KMS-11 (cell line): ENCODE measurements around the gene TSC22D2.

Experiments used
- H2AFZ ChIP-seq: fragments of 200-600 bp; sonication (generic); 2 replicates; pipeline ENCODE4 v1.6.1; 2016; ENCODE audit warnings: antibody characterized with exemption, mixed run types, low read depth
- H3K27ac ChIP-seq: fragments of 200-600 bp; sonication (generic); 2 replicates; pipeline ENCODE4 v1.6.1; 2016; ENCODE audit warnings: mild to moderate bottlenecking, mixed run types
- H3K27me3 ChIP-seq: fragments of 200-600 bp; sonication (generic); 2 replicates; pipeline ENCODE4 v1.6.1; 2017; ENCODE audit warnings: mild to moderate bottlenecking, low read depth, mixed run types, moderate library complexity; ENCODE audit not compliant: insufficient read depth
- H3K36me3 ChIP-seq: fragments of 200-600 bp; sonication (generic); 2 replicates; pipeline ENCODE4 v1.6.1; 2017; ENCODE audit warnings: mild to moderate bottlenecking, mixed run types; ENCODE audit not compliant: insufficient read depth
- H3K4me1 ChIP-seq: fragments of 200-600 bp; sonication (generic); 2 replicates; pipeline ENCODE4 v1.6.1; 2016; ENCODE audit warnings: mild to moderate bottlenecking, low read depth, mixed run types; ENCODE audit not compliant: poor library complexity, severe bottlenecking
- H3K4me2 ChIP-seq: fragments of 200-600 bp; sonication (generic); 2 replicates; pipeline ENCODE4 v1.7.0; 2016; ENCODE audit warnings: mild to moderate bottlenecking, mixed run types
- H3K4me3 ChIP-seq: fragments of 200-600 bp; sonication (generic); IDR thresholded peaks from 2 replicates; pipeline ENCODE4 v1.6.1; 2017; ENCODE audit warnings: low read depth, low read length, mixed read lengths; ENCODE audit not compliant: insufficient read depth
- H3K79me2 ChIP-seq: fragments of 200-600 bp; sonication (generic); 2 replicates; pipeline ENCODE4 v1.6.1; 2016; ENCODE audit warnings: low read depth, mixed run types; ENCODE audit not compliant: insufficient read depth
- H3K9ac ChIP-seq: fragments of 200-600 bp; sonication (generic); 2 replicates; pipeline ENCODE4 v1.6.1; 2016; ENCODE audit warnings: mild to moderate bottlenecking, mixed run types
- H4K20me1 ChIP-seq: fragments of 200-600 bp; sonication (generic); 2 replicates; pipeline ENCODE4 v1.6.1; 2016; ENCODE audit warnings: mild to moderate bottlenecking, mixed run types; ENCODE audit not compliant: insufficient read depth
- TF ChIP-seq, protein P1 (sequence below): fragments of 200-600 bp; sonication (generic); conservative IDR thresholded peaks from 2 replicates; pipeline ENCODE4 v1.6.1; 2017; ENCODE audit warnings: low read depth, mild to moderate bottlenecking, antibody characterized with exemption, low read length, moderate library complexity, mixed read lengths

Gene TSC22D2

GRCh38 chr3:150509780-150510179 lies 101.7 kb downstream of the TSC22D2 start:
- no peaks in the 10 kb centered on the region for H3K36me3 ChIP-seq
- H4K20me1 ChIP-seq: no peaks in the 10 kb centered on the region
- no peaks in the 10 kb centered on the region for H3K27me3 ChIP-seq
- H2AFZ ChIP-seq: no peak overlapping the region
- TF ChIP-seq, protein P1, sequence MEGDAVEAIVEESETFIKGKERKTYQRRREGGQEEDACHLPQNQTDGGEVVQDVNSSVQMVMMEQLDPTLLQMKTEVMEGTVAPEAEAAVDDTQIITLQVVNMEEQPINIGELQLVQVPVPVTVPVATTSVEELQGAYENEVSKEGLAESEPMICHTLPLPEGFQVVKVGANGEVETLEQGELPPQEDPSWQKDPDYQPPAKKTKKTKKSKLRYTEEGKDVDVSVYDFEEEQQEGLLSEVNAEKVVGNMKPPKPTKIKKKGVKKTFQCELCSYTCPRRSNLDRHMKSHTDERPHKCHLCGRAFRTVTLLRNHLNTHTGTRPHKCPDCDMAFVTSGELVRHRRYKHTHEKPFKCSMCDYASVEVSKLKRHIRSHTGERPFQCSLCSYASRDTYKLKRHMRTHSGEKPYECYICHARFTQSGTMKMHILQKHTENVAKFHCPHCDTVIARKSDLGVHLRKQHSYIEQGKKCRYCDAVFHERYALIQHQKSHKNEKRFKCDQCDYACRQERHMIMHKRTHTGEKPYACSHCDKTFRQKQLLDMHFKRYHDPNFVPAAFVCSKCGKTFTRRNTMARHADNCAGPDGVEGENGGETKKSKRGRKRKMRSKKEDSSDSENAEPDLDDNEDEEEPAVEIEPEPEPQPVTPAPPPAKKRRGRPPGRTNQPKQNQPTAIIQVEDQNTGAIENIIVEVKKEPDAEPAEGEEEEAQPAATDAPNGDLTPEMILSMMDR: no peak
- no peak overlapping the region for H3K9ac ChIP-seq
- no peak overlapping the region for H3K27ac ChIP-seq
- H3K4me3 ChIP-seq: no peak overlapping the region
- H3K4me1 ChIP-seq: no peaks in the 10 kb centered on the region
- H3K79me2 ChIP-seq: no peaks in the 10 kb centered on the region
- H3K4me2 ChIP-seq: no peak overlapping the region

DNA sequence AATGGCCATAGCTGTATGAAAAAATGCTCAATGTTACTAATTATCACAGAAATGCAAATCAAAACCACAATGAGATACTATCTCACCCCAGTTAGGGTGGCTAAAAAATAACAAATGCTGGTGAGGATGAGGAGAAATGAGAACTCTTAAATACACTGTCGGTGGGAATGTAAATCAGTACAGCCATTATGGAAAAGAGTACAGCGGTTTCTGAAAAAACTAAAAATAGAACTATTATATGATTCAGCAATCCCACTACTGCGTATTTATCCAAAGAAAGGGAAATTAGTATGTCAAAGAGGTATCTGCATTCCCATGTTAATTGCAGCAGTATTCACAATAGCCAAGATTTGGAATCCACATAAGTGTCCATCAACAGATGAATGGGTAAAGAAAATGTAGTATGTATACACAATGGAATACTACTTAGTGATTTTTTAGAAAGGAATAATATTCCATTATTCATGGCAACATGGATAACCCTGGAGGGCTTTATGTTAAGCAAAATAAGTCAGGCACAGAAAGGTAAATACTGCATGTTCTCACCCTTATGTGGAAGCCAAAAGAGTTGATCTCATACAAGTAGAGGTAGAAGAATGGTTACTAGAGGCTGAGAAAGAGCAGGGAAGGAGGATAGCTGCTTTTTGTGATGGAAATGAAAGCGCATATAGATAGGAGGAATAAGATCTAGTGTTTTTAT lies 103.2 kb downstream of the TSC22D2 start:
- TF ChIP-seq, protein P1: no peak
- no peak overlapping the region for H2AFZ ChIP-seq
- no peak overlapping the region for H3K9ac ChIP-seq
- no peaks in the 10 kb centered on the region for H3K4me1 ChIP-seq
- H3K4me2 ChIP-seq: no peak overlapping the region
- H3K36me3 ChIP-seq: no peaks in the 10 kb centered on the region
- no peaks in the 10 kb centered on the region for H3K79me2 ChIP-seq
- no peak overlapping the region for H3K27ac ChIP-seq
- no peak overlapping the region for H3K4me3 ChIP-seq
- no peaks in the 10 kb centered on the region for H3K27me3 ChIP-seq
- no peaks in the 10 kb centered on the region for H4K20me1 ChIP-seq

GRCh38 chr3:150515210-150515609 lies 107.1 kb downstream of the TSC22D2 start:
- no peak overlapping the region for H3K4me3 ChIP-seq
- no peak overlapping the region for H3K9ac ChIP-seq
- H3K4me2 ChIP-seq: no peak overlapping the region
- H3K27me3 ChIP-seq: no peaks in the 10 kb centered on the region
- no peak overlapping the region for H3K27ac ChIP-seq
- no peaks in the 10 kb centered on the region for H3K4me1 ChIP-seq
- no peaks in the 10 kb centered on the region for H3K79me2 ChIP-seq
- H2AFZ ChIP-seq: no peak overlapping the region
- TF ChIP-seq, protein P1: no peak
- no peaks in the 10 kb centered on the region for H3K36me3 ChIP-seq
- no peaks in the 10 kb centered on the region for H4K20me1 ChIP-seq
